Gastroesophageal sphincter (tissue), 3 donors: Measurements from ENCODE around the gene DCT.

ENCODE experiments used
- CTCF ChIP-seq, 4 experiments: fragments of 200-600 bp in 2 of 4; fragments of 450-650 bp in 2 of 4; sonication (generic) in 1 of 4; IDR thresholded peaks; one replicate each; pipeline ENCODE4 v1.5.1; 2017 to 2019; ENCODE audit warnings: antibody characterized with exemption in 4 of 4, mild to moderate bottlenecking in 2 of 4, moderate library complexity in 2 of 4
- EP300 ChIP-seq: sonication (generic); formaldehyde crosslinking; IDR thresholded peaks from one replicate; pipeline ENCODE4 v1.6.1; 2017; ENCODE audit warnings: antibody characterized with exemption, mild to moderate bottlenecking
- POLR2A ChIP-seq, 2 donors: fragments of 450-650 bp; IDR thresholded peaks; one replicate each; pipeline ENCODE4 v1.6.1; 2017; ENCODE audit warnings: antibody characterized with exemption in 2 of 2, mild to moderate bottlenecking in 2 of 2, moderate library complexity in 1 of 2
- POLR2AphosphoS5 ChIP-seq: sonication (generic); formaldehyde crosslinking; IDR thresholded peaks from one replicate; pipeline ENCODE4 v1.6.1; 2017; ENCODE audit warnings: antibody characterized with exemption

- TF ChIP-seq CTCF (IDR thresholded peaks at IDR 0.05) (no peak), POLR2A (IDR thresholded peaks at IDR 0.05) (no peak), POLR2AphosphoS5 (no peak), EP300 (no peak)
Observed at GRCh38 chr13:94416454-94417080, 62.9 kb downstream of the DCT start.
